Endodermal cell (in vitro differentiated cells): ENCODE data around the gene TBC1D2B. TPM values are rescaled to one million over a fixed set of nuclear protein-coding genes. Genes with fewer than 3 reads are reported as not detected.
"Not testable (repeated sequence)": the region's sequence is repeated elsewhere in the genome, so short reads cannot be mapped to it uniquely, and the experiment has no call there.

Experiments used
- DNase-seq: peaks from one replicate; pipeline ENCODE4 v3.0.0-alpha.2; 2017
- H3K27ac ChIP-seq: 2 replicates; pipeline ENCODE4 v1.5.1; 2013; ENCODE audit warnings: mild to moderate bottlenecking, low read depth, low read length, moderate library complexity
- H3K27me3 ChIP-seq: 2 replicates; pipeline ENCODE4 v1.6.1; 2013; ENCODE audit warnings: mild to moderate bottlenecking, low read length, moderate library complexity; ENCODE audit not compliant: insufficient read depth, control insufficient read depth, poor library complexity, severe bottlenecking
- H3K36me3 ChIP-seq: 2 replicates; pipeline ENCODE4 v1.7.0; 2013; ENCODE audit warnings: mild to moderate bottlenecking, low read length, moderate library complexity; ENCODE audit not compliant: control insufficient read depth, insufficient read depth
- H3K4me1 ChIP-seq: one replicate; pipeline ENCODE4 v1.7.0; 2013; ENCODE audit warnings: low read length; ENCODE audit not compliant: control insufficient read depth, insufficient read depth
- H3K4me3 ChIP-seq: 2 replicates; pipeline ENCODE4 v1.5.1; 2013; ENCODE audit warnings: mild to moderate bottlenecking, low read length, moderate library complexity
- H3K9ac ChIP-seq: 2 replicates; pipeline ENCODE4 v1.6.1; 2013; ENCODE audit warnings: mild to moderate bottlenecking, low read length, moderate library complexity; ENCODE audit not compliant: poor library complexity, severe bottlenecking; ENCODE audit errors: extremely low read depth
- H3K9me3 ChIP-seq: 2 replicates; pipeline ENCODE4 v1.6.1; 2013; ENCODE audit warnings: mild to moderate bottlenecking, low read length, moderate library complexity; ENCODE audit not compliant: control insufficient read depth
- H3K27ac Mint-ChIP-seq: 2 replicates; pipeline ENCODE4 v1.8.0; 2020; ENCODE audit warnings: mixed read lengths
- H3K27me3 Mint-ChIP-seq: 2 replicates; pipeline ENCODE4 v1.8.0; 2021; ENCODE audit warnings: mild to moderate bottlenecking, mixed read lengths; ENCODE audit not compliant: insufficient read depth
- H3K36me3 Mint-ChIP-seq: 2 replicates; pipeline ENCODE4 v1.8.0; 2020; ENCODE audit warnings: low read depth, mixed read lengths
- H3K4me1 Mint-ChIP-seq: 2 replicates; pipeline ENCODE4 v1.8.0; 2020; ENCODE audit warnings: mixed read lengths
- H3K4me3 Mint-ChIP-seq: 2 replicates; pipeline ENCODE4 v1.8.0; 2020; ENCODE audit warnings: mild to moderate bottlenecking, moderate library complexity, mixed read lengths
- H3K9me3 Mint-ChIP-seq: 2 replicates; pipeline ENCODE4 v1.8.0; 2020; ENCODE audit warnings: mild to moderate bottlenecking, mixed read lengths
- CTCF ChIP-seq: fragments of 200-600 bp; sonication (generic); conservative IDR thresholded peaks from 2 replicates; pipeline ENCODE4 v1.5.0; 2021; ENCODE audit warnings: antibody characterized with exemption, mild to moderate bottlenecking
- WGBS, 2 experiments: methylation state at CpG; one replicate each; pipeline versions ENCODE4 v1.1.5 to v1.1.7; 2013; ENCODE audit warnings: missing lambda C conversion rate in 2 of 2, mixed read lengths in 1 of 2; ENCODE audit not compliant: insufficient coverage in 1 of 2, insufficient read length in 1 of 2; 5-methylcytosine and 5-hydroxymethylcytosine counted together
- total RNA-seq, 2 donors: library from RNA; stranded (reverse); fragmentation: NEBNext Ultra II Directional in 1 of 2; extraction: Animal tissue kit (Norgen Biotek cat#: 25700) in 1 of 2; gene quantifications; 2 replicates in 1 of 2; 3 replicates in 1 of 2; pipeline ENCODE4 v1.2.1, GENCODE V29; 2021

Gene TBC1D2B
- total RNA-seq, 2 donors from 2014 or later, result 13.8 to 23.8 TPM

- peak; percentile 54 for TF ChIP-seq CTCF
- H3K36me3 Mint-ChIP-seq, H3K4me3 Mint-ChIP-seq, H3K4me1 Mint-ChIP-seq, H3K9ac ChIP-seq, H3K27ac Mint-ChIP-seq, H3K9me3 ChIP-seq, H3K36me3 ChIP-seq, H3K27ac ChIP-seq, H3K27me3 Mint-ChIP-seq, H3K4me3 ChIP-seq, H3K27me3 ChIP-seq, H3K9me3 Mint-ChIP-seq, H3K4me1 ChIP-seq: not testable (repeated sequence)
- DNase-seq, result peak; percentile 76
- 100% methylated on average over 3 of the region's 5 CpGs; no CpG with 5 or more reads in 1 of the 2 experiments for WGBS, 2 experiments
Observed at GRCh38 chr15:77952928-77953446, 124.5 kb downstream of the TBC1D2B start.

GRCh38 chr15:77951105-77951786, 126.3 kb downstream of the TBC1D2B start:
- H3K27me3 ChIP-seq, H3K9me3 ChIP-seq, H3K4me1 Mint-ChIP-seq, H3K9ac ChIP-seq, H3K36me3 ChIP-seq, H3K4me3 ChIP-seq, H3K27ac ChIP-seq, H3K9me3 Mint-ChIP-seq, H3K4me3 Mint-ChIP-seq, H3K27me3 Mint-ChIP-seq, H3K4me1 ChIP-seq, H3K27ac Mint-ChIP-seq, H3K36me3 Mint-ChIP-seq: not testable (repeated sequence)
- WGBS, 2 experiments, result 95% methylated on average over 4 of the region's 5 CpGs; no CpG with 5 or more reads in 1 of the 2 experiments
- DNase-seq, result peak; percentile 27

- not testable (repeated sequence) for H3K27me3 ChIP-seq, H3K27ac ChIP-seq, H3K4me1 Mint-ChIP-seq, H3K9ac ChIP-seq, H3K9me3 ChIP-seq, H3K4me3 ChIP-seq, H3K4me1 ChIP-seq, H3K27ac Mint-ChIP-seq, DNase-seq, H3K9me3 Mint-ChIP-seq, H3K36me3 ChIP-seq, H3K36me3 Mint-ChIP-seq, H3K4me3 Mint-ChIP-seq, H3K27me3 Mint-ChIP-seq
- 100% methylated on average over 1 of the region's 2 CpGs; no CpG with 5 or more reads in 1 of the 2 experiments for WGBS, 2 experiments
Observed at GRCh38 chr15:77950470-77950869, 127.0 kb downstream of the TBC1D2B start.

- H3K9me3 ChIP-seq, result no peaks in the 10 kb centered on the region
- Mint-ChIP-seq H3K4me3 (no peak overlapping the region), H3K27me3 (no peaks in the 10 kb centered on the region), H3K36me3 (no peaks in the 10 kb centered on the region), H3K9me3 (no peaks in the 10 kb centered on the region), H3K4me1 (peaks cover 7% of the 10 kb centered on the region), H3K27ac (no peak overlapping the region)
- TF ChIP-seq CTCF, result no peak
- DNase-seq, result no peak
- H3K9ac ChIP-seq, result no peak overlapping the region
- WGBS, 2 experiments, result 93 to 94% methylated on average over 2 of the region's 2 CpGs
- no peaks in the 10 kb centered on the region for H3K27me3 ChIP-seq
- H3K4me1 ChIP-seq, result no peaks in the 10 kb centered on the region
- no peaks in the 10 kb centered on the region for H3K36me3 ChIP-seq
- H3K4me3 ChIP-seq, result no peak overlapping the region
- H3K27ac ChIP-seq, result no peak overlapping the region
Observed at GRCh38 chr15:77945566-77945965, 131.9 kb downstream of the TBC1D2B start.

Other genes starting within 250 kb of the TBC1D2B start
- gene SH2D7, start 14.8 kb upstream of the TBC1D2B start, total RNA-seq, result not detected
- gene CIB2, start 53.7 kb upstream of the TBC1D2B start, total RNA-seq, result 10 to 100 TPM; 40.6 to 41.7 TPM
- gene IDH3A, start 71.7 kb upstream of the TBC1D2B start, total RNA-seq, result 10 to 100 TPM; 34.2 to 43.2 TPM
- gene ACSBG1, start 156.9 kb upstream of the TBC1D2B start, total RNA-seq, result 1 to 10 TPM in 1 of 2 donors, under 1 TPM in 1; 0.27 to 1.2 TPM
- 10 to 100 TPM in 1 of 2 donors, 1 to 10 TPM in 1; 4.9 to 18.5 TPM for gene DNAJA4, start 186.9 kb upstream of the TBC1D2B start, total RNA-seq
- 10 to 100 TPM; 46.3 to 55.4 TPM for gene SKIC8, start 221.9 kb upstream of the TBC1D2B start, total RNA-seq